Parathyroid adenoma (tissue), 2 donors: ENCODE measurements around the gene MAFF.

Experiments used
- H2AFZ ChIP-seq: fragments of 300-600 bp; sonication (generic); one replicate; pipeline ENCODE4 v1.7.0; 2017; ENCODE audit warnings: antibody characterized with exemption, mild to moderate bottlenecking
- H3K27ac ChIP-seq: fragments of 300-600 bp; sonication (generic); one replicate; pipeline ENCODE4 v1.7.0; 2017
- H3K27me3 ChIP-seq: fragments of 300-600 bp; sonication (generic); one replicate; pipeline ENCODE4 v1.7.0; 2017; ENCODE audit warnings: low read length; ENCODE audit not compliant: control insufficient read depth, insufficient read depth
- H3K36me3 ChIP-seq: fragments of 300-600 bp; sonication (generic); one replicate; pipeline ENCODE4 v1.7.0; 2017; ENCODE audit warnings: low read length; ENCODE audit not compliant: control insufficient read depth, insufficient read depth
- H3K4me1 ChIP-seq: fragments of 300-600 bp; sonication (generic); one replicate; pipeline ENCODE4 v1.7.0; 2017; ENCODE audit warnings: control low read depth
- H3K4me2 ChIP-seq: fragments of 300-600 bp; sonication (generic); one replicate; pipeline ENCODE4 v1.7.0; 2017; ENCODE audit warnings: low read length
- H3K4me3 ChIP-seq: fragments of 300-600 bp; sonication (generic); one replicate; pipeline ENCODE4 v1.7.0; 2017; ENCODE audit warnings: low read depth, low read length
- H3K79me2 ChIP-seq: fragments of 300-600 bp; sonication (generic); one replicate; pipeline ENCODE4 v1.7.0; 2017; ENCODE audit warnings: control low read depth
- H3K9ac ChIP-seq: fragments of 300-600 bp; sonication (generic); one replicate; pipeline ENCODE4 v1.7.0; 2017; ENCODE audit warnings: mild to moderate bottlenecking
- H3K9me3 ChIP-seq: fragments of 300-600 bp; sonication (generic); one replicate; pipeline ENCODE4 v1.7.0; 2017; ENCODE audit warnings: low read length; ENCODE audit not compliant: control insufficient read depth
- TF ChIP-seq, protein P1 (sequence below): fragments of 300-600 bp; sonication (generic); IDR thresholded peaks from one replicate; pipeline ENCODE4 v1.7.0; 2017; ENCODE audit warnings: antibody characterized with exemption, mild to moderate bottlenecking
- donor health status: primary hyperparathyroidism.

MAFF gene

DNA sequence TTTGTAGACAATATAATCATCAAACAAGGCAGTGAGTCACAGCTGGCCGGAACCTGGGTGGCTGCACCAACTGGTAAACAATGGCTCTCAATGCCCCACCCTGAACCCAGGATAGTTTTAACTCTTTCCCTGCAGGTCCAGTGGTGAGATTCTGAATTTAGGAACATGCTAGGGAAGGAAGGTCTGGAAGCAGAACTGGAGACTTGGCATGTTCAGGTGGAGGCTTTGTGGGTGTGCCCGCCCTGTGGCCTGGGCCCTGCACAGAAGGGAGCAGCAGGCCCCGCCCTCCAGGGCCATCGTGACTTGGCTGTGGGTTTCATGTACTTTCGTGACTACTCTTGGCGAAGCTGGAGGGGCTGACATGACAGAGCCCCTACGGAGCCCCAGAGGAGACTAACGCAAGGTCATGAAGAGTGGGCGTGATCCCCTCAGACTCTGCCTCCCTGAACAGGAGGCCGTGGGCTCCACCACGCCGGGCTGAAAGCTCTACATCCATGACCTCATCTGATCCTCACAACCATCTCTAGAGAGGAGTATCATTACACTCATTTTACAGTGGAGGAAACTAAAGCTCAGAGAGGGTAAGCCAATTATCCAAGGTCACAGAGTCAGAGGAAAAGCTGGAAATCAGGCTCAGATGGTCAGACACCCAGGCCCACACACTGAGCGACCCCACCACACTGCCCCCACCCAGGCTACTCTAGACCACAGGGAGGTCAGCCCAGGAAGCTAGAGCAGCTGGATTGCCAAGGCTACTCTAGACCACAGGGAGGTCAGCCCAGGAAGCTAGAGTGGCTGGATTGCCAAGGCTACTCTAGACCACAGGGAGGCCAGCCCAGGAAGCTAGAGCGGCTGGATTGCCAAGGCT, 27.3 kb downstream of the MAFF start:
- Histone ChIP-seq H3K4me3 (no peak overlapping the region), H2AFZ (no peak overlapping the region), H3K9ac (no peak overlapping the region), H3K27me3 (no peaks in the 10 kb centered on the region), H3K4me2 (no peak overlapping the region), H3K79me2 (no peaks in the 10 kb centered on the region), H3K36me3 (no peaks in the 10 kb centered on the region), H3K4me1 (no peaks in the 10 kb centered on the region), H3K27ac (peak overlapping the region; percentile 24), H3K9me3 (no peaks in the 10 kb centered on the region)
- TF ChIP-seq, protein P1, sequence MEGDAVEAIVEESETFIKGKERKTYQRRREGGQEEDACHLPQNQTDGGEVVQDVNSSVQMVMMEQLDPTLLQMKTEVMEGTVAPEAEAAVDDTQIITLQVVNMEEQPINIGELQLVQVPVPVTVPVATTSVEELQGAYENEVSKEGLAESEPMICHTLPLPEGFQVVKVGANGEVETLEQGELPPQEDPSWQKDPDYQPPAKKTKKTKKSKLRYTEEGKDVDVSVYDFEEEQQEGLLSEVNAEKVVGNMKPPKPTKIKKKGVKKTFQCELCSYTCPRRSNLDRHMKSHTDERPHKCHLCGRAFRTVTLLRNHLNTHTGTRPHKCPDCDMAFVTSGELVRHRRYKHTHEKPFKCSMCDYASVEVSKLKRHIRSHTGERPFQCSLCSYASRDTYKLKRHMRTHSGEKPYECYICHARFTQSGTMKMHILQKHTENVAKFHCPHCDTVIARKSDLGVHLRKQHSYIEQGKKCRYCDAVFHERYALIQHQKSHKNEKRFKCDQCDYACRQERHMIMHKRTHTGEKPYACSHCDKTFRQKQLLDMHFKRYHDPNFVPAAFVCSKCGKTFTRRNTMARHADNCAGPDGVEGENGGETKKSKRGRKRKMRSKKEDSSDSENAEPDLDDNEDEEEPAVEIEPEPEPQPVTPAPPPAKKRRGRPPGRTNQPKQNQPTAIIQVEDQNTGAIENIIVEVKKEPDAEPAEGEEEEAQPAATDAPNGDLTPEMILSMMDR: no peak

DNA sequence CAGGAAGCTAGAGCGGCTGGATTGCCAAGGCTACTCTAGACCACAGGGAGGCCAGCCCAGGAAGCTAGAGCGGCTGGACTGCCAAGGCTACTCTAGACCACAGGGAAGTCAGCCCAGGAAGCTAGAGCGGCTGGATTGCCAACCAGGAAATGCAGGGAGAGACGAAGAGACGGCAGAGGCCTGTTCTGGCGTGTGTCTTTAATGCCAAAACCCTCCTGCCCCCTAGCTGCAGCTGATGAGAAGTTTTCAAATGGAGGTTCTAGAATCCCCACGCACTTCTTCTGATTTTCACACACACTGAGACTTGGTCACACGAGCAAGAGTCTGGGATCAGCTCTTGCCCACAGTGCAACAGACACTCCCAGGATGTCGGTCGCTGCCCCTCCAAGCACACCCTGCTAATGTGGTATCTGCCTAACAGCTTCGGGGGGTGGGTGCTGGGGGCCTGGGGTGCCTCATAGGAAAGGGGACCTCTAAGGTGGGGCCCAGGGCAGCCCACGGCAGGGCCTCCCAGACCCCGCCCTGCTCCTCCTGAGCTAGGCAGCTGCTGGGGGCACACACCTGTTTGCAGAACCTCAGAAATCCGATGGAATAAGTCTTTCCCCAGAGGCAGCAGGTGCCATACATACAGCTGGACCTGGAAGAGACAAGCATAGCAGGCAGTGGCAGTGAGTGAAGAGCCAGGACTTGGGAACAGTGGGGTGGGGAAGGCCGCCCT, 28.5 kb downstream of the MAFF start:
- no peak overlapping the region for H3K4me3 ChIP-seq
- TF ChIP-seq, protein P1: no peak
- no peaks in the 10 kb centered on the region for H3K36me3 ChIP-seq
- H3K27me3 ChIP-seq: no peaks in the 10 kb centered on the region
- no peaks in the 10 kb centered on the region for H3K79me2 ChIP-seq
- H2AFZ ChIP-seq: no peak overlapping the region
- H3K9ac ChIP-seq: no peak overlapping the region
- H3K9me3 ChIP-seq: no peaks in the 10 kb centered on the region
- no peak overlapping the region for H3K4me2 ChIP-seq
- no peaks in the 10 kb centered on the region for H3K4me1 ChIP-seq
- no peak overlapping the region for H3K27ac ChIP-seq

DNA sequence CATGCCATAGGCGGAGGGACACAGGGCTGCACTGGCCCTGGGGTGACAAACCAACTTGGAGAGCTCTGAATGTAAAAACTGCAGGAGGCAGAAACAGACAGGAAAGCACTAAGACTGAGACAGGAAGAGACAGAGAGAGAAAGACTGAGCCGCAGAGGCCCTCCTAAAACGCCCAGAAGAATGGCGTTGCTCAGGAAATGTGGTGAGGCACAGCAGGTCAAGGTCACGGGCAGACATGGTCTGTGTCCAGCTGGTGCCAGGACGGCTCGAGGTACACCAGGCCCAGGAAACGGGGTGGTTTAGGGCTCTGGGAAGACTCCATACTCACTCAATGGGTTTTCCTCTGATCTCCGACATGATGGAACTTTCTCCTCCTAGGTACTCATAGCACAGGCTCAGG, 29.1 kb downstream of the MAFF start:
- Histone ChIP-seq H3K79me2 (no peaks in the 10 kb centered on the region), H3K4me1 (no peaks in the 10 kb centered on the region), H3K36me3 (no peaks in the 10 kb centered on the region), H3K27ac (no peak overlapping the region), H3K9me3 (no peaks in the 10 kb centered on the region), H2AFZ (no peak overlapping the region), H3K4me3 (no peak overlapping the region), H3K9ac (no peak overlapping the region), H3K27me3 (no peaks in the 10 kb centered on the region), H3K4me2 (no peak overlapping the region)
- TF ChIP-seq, protein P1: no peak

DNA sequence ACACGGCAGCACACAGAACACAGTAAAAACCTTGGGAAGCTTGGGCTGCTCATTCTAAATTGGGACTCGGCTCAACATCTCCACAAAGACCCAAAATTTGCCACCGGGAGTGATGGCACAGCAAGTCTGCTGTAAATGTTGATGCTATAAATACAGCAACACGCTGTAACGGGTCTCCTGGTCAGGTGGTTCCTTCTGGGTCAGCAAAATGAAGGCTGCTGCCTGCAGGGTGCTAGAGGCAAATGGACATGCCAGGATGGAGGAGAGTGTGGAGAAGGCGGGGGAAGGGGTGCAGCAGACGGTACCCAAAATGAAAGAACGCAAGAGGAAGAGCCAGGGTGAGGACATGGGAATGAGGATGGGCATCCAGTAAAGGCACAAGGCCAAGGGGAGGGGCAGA, 30.4 kb downstream of the MAFF start:
- TF ChIP-seq, protein P1: no peak
- no peak overlapping the region for H3K4me3 ChIP-seq
- no peaks in the 10 kb centered on the region for H3K9me3 ChIP-seq
- H3K27ac ChIP-seq: no peak overlapping the region
- H3K79me2 ChIP-seq: no peaks in the 10 kb centered on the region
- no peak overlapping the region for H2AFZ ChIP-seq
- H3K27me3 ChIP-seq: no peaks in the 10 kb centered on the region
- H3K4me2 ChIP-seq: no peak overlapping the region
- no peaks in the 10 kb centered on the region for H3K4me1 ChIP-seq
- no peaks in the 10 kb centered on the region for H3K36me3 ChIP-seq
- H3K9ac ChIP-seq: no peak overlapping the region
